DOHH2 (cell line): ENCODE data around the gene FGF7.

Source experiments
- CTCF ChIP-seq: fragments of 200-600 bp; sonication (generic); IDR thresholded peaks from one replicate; pipeline ENCODE4 v1.5.1; 2014; ENCODE audit warnings: antibody characterized with exemption, mild to moderate bottlenecking, low read depth, low read length; ENCODE audit not compliant: poor library complexity, severe bottlenecking
- EZH2phosphoT487 ChIP-seq: fragments of 200-600 bp; sonication (generic); IDR thresholded peaks from 2 replicates; pipeline ENCODE4 v1.6.1; 2017; ENCODE audit warnings: borderline replicate concordance, mild to moderate bottlenecking, antibody characterized with exemption, low read length, moderate library complexity, mixed read lengths

GRCh38 chr15:49423901-49424550 is 984 bp downstream of the FGF7 start:
- TF ChIP-seq CTCF (no peak), EZH2phosphoT487 (no peak)
